ENCODE results near the gene UBE2D4.

UBE2D4 gene

GRCh38 chr7:43905956-43906330 is 20.3 kb upstream of the UBE2D4 start:
- DNase-seq (ENCODE audit: extremely low spot score): peak; percentile 56
- ChIA-PET POLR2A (no interaction called here), CTCF (no interaction called here)
- no peak for TF ChIP-seq SP1 (IDR thresholded peaks at IDR 0.05)
- no peak for TF ChIP-seq FOXM1 (IDR thresholded peaks at IDR 0.05; ENCODE audit: borderline replicate concordance)
- no peak for TF ChIP-seq NFRKB (IDR thresholded peaks at IDR 0.05)
- no peak for TF ChIP-seq ZNF384 (IDR thresholded peaks at IDR 0.05)

GRCh38 chr7:43906331-43907010 is 19.8 kb upstream of the UBE2D4 start, which contains the start of gene URGCP:
Gene URGCP (minus strand): TSS chr7:43906596. CDS start chr7:43906575, 21 bp downstream.
- DNase-seq (ENCODE audit: extremely low spot score): peak; percentile 73
- no peak for TF ChIP-seq HDGF (IDR thresholded peaks at IDR 0.05; ENCODE audit: borderline replicate concordance)
- no peak for TF ChIP-seq FOXM1 (IDR thresholded peaks at IDR 0.05; ENCODE audit: borderline replicate concordance)
- TF ChIP-seq LEF1 (IDR thresholded peaks at IDR 0.05; ENCODE audit: borderline replicate concordance): no peak
- TF ChIP-seq ZNF384 (IDR thresholded peaks at IDR 0.05): no peak
- no peak for TF ChIP-seq SP1 (IDR thresholded peaks at IDR 0.05)
- TF ChIP-seq FOXA1 (IDR thresholded peaks at IDR 0.05): no peak
- no peak for TF ChIP-seq TARDBP (IDR thresholded peaks at IDR 0.05)
- CTCF ChIA-PET: no interaction called here
- POLR2A ChIA-PET: interaction anchor here (1.0 to 1.2 kb wide), 3 partner anchors 15 to 37 kb away, joined by 3 to 6 read pairs (median 5); partner anchors contain the start of genes MRPS24 and UBE2D4

GRCh38 chr7:43914795-43915194 is 11.4 kb upstream of the UBE2D4 start:
- CTCF ChIA-PET: no interaction called here
- POLR2A ChIA-PET: interaction anchor here (1.3 kb wide), 1 partner anchor 12 kb away, joined by 3 read pairs; no protein-coding TSS in a partner anchor
- no peak for DNase-seq (ENCODE audit: extremely low spot score)
- TF ChIP-seq BHLHE40 (IDR thresholded peaks at IDR 0.05; ENCODE audit: borderline replicate concordance): no peak
- TF ChIP-seq FOXM1 (IDR thresholded peaks at IDR 0.05; ENCODE audit: borderline replicate concordance): no peak
- no peak for TF ChIP-seq HDGF (IDR thresholded peaks at IDR 0.05; ENCODE audit: borderline replicate concordance)
- TF ChIP-seq FOXA1 (IDR thresholded peaks at IDR 0.05): no peak
- TF ChIP-seq LEF1 (IDR thresholded peaks at IDR 0.05; ENCODE audit: borderline replicate concordance): no peak
- TF ChIP-seq L3MBTL2 (conservative IDR thresholded peaks at IDR 0.05): no peak
- TF ChIP-seq ZNF384 (IDR thresholded peaks at IDR 0.05): no peak
- TF ChIP-seq PKNOX1 (IDR thresholded peaks at IDR 0.05): no peak
- TF ChIP-seq ARNT (IDR thresholded peaks at IDR 0.05): no peak
- TF ChIP-seq SUZ12 (IDR thresholded peaks at IDR 0.05): no peak
- no peak for TF ChIP-seq CTBP1 (IDR thresholded peaks at IDR 0.05; ENCODE audit: borderline replicate concordance)
- no peak for TF ChIP-seq TARDBP (IDR thresholded peaks at IDR 0.05)
- no peak for TF ChIP-seq ELF4 (IDR thresholded peaks at IDR 0.05)
- TF ChIP-seq FOXK2 (IDR thresholded peaks at IDR 0.05): no peak
- TF ChIP-seq SP1 (IDR thresholded peaks at IDR 0.05): no peak
- no peak for TF ChIP-seq NFRKB (IDR thresholded peaks at IDR 0.05)

- no peak for TF ChIP-seq SP1 (IDR thresholded peaks at IDR 0.05)
- no peak for TF ChIP-seq PKNOX1 (IDR thresholded peaks at IDR 0.05)
- no peak for TF ChIP-seq L3MBTL2 (conservative IDR thresholded peaks at IDR 0.05)
- TF ChIP-seq FOXM1 (IDR thresholded peaks at IDR 0.05; ENCODE audit: borderline replicate concordance): no peak
- no peak for TF ChIP-seq NFRKB (IDR thresholded peaks at IDR 0.05)
- no peak for TF ChIP-seq FOXA1 (IDR thresholded peaks at IDR 0.05)
- no peak for TF ChIP-seq HDGF (IDR thresholded peaks at IDR 0.05; ENCODE audit: borderline replicate concordance)
- no peak for TF ChIP-seq ZNF384 (IDR thresholded peaks at IDR 0.05)
- no peak for TF ChIP-seq LEF1 (IDR thresholded peaks at IDR 0.05; ENCODE audit: borderline replicate concordance)
- no peak for TF ChIP-seq ARNT (IDR thresholded peaks at IDR 0.05)
- TF ChIP-seq ELF4 (IDR thresholded peaks at IDR 0.05): no peak
- no peak for DNase-seq (ENCODE audit: extremely low spot score)
- CTCF ChIA-PET: no interaction called here
- POLR2A ChIA-PET: no interaction called here
Measured at GRCh38 chr7:43915907-43916306, 10.3 kb upstream of the UBE2D4 start.

GRCh38 chr7:43921423-43921822 is 4.8 kb upstream of the UBE2D4 start:
- no peak for DNase-seq (ENCODE audit: extremely low spot score)
- POLR2A ChIA-PET: no interaction called here
- no peak for TF ChIP-seq HDGF (IDR thresholded peaks at IDR 0.05; ENCODE audit: borderline replicate concordance)
- TF ChIP-seq FOXM1 (IDR thresholded peaks at IDR 0.05; ENCODE audit: borderline replicate concordance): no peak
- no peak for TF ChIP-seq FOXK2 (IDR thresholded peaks at IDR 0.05)
- TF ChIP-seq CTBP1 (IDR thresholded peaks at IDR 0.05; ENCODE audit: borderline replicate concordance): no peak
- no peak for TF ChIP-seq PKNOX1 (IDR thresholded peaks at IDR 0.05)
- TF ChIP-seq ARNT (IDR thresholded peaks at IDR 0.05): no peak
- no peak for TF ChIP-seq ZNF384 (IDR thresholded peaks at IDR 0.05)
- TF ChIP-seq SUZ12 (IDR thresholded peaks at IDR 0.05): no peak
- TF ChIP-seq BHLHE40 (IDR thresholded peaks at IDR 0.05; ENCODE audit: borderline replicate concordance): no peak
- CTCF ChIA-PET: interaction anchor here (0.7 to 0.8 kb wide), 2 partner anchors 11 to 82 kb away, joined by 3 to 5 read pairs; no protein-coding TSS in a partner anchor

- TF ChIP-seq ARNT (IDR thresholded peaks at IDR 0.05) (no peak), ELF4 (IDR thresholded peaks at IDR 0.05) (no peak), SP1 (IDR thresholded peaks at IDR 0.05) (no peak), CTBP1 (IDR thresholded peaks at IDR 0.05; ENCODE audit: borderline replicate concordance) (no peak), HDGF (IDR thresholded peaks at IDR 0.05; ENCODE audit: borderline replicate concordance) (no peak), ZNF384 (IDR thresholded peaks at IDR 0.05) (no peak), SUZ12 (IDR thresholded peaks at IDR 0.05) (no peak), TARDBP (IDR thresholded peaks at IDR 0.05) (no peak), NFRKB (IDR thresholded peaks at IDR 0.05) (no peak), FOXA1 (IDR thresholded peaks at IDR 0.05) (no peak), FOXM1 (IDR thresholded peaks at IDR 0.05; ENCODE audit: borderline replicate concordance) (no peak), LEF1 (IDR thresholded peaks at IDR 0.05; ENCODE audit: borderline replicate concordance) (no peak), FOXK2 (IDR thresholded peaks at IDR 0.05) (no peak), PKNOX1 (IDR thresholded peaks at IDR 0.05) (no peak), L3MBTL2 (conservative IDR thresholded peaks at IDR 0.05) (no peak), BHLHE40 (IDR thresholded peaks at IDR 0.05; ENCODE audit: borderline replicate concordance) (no peak)
Measured at GRCh38 chr7:43922726-43923125, 3.5 kb upstream of the UBE2D4 start.

More at GRCh38 chr7:43922726-43923125, 3.5 kb upstream of the UBE2D4 start:
- POLR2A ChIA-PET: no interaction called here
- DNase-seq (ENCODE audit: extremely low spot score): no peak
- CTCF ChIA-PET: no interaction called here
